GM18520 (cell line): Measurements from ENCODE around the gene NSL1.

Experiments
- ATAC-seq: cut with Tn5 transposase; IDR thresholded peaks from one replicate; pipeline ENCODE4 v1.9.1; 2021; ENCODE audit not compliant: unreplicated experiment

NSL1 gene

DNA sequence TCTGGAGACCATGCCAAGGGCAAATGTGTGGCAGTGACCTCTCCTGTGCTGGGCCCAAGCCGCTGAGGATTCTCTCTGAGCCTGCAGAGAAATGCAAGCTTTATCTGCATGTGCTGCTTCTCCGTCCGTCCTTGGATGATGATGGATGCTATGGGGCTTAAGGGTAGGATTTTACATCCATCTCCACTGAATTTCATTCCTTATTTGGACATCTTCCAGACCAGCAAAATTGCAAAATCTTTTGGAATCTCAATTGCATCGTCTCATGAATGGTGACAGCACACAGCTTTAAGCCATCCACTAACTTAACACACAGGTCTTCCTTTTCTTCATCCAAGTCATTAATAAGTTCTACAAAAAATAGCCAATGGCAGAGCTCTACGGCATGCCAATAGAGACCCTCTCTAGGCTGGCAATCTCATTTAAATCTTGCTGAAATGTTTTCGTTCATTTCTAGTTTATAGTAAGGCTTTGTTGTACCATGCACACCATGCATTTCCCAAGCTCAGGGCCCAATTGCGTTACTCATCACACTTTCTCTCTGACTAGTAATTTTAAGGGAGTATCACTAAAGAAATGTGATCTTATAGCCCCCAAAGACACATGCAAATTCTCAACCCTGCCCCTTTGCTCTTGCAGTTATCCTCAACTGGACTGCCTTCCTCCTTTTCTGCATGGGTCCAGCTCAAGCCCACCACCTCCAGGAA is 103.1 kb downstream of the NSL1 start:
- ATAC-seq, result no peak

DNA sequence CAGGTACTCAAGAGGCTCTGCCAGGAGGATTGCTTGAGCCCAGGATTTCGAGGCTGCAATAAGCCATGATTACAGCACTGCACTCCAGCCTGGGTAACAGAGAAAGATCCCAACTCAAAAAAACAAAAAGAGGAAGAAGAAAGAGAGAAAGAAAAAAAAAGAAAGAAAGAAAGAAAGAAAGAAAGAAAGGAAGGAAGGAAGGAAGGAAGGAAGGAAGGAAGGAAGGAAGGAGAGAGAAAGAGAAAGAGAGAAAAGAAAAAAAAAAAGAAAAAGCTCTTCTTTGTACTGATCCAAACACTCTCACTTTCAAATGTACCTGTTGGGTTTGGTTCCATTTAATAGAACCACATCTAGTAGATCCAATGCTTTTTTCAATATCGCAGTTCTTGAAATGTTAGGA is 103.8 kb downstream of the NSL1 start:
- no peak for ATAC-seq

DNA sequence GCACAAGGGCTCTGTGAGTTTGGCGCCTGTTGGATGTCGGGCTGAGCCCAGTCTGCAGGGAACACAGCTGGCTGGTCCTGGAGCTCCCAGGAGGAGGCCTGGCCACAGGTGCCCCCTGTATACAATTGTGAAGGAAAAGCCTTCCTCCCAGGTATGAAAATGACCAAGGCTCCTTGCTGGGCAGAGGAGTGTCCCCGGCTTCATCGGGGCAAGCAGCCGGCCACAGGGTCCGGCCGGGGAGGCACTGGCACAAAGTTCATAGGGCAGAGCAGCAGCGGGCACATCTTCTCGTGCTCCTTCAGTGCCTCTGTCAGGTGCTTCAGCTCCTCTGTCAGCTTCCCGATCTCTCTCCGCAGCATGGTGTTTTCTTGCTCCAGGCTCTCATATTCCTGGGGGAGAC is 105.0 kb downstream of the NSL1 start:
- no peak for ATAC-seq

DNA sequence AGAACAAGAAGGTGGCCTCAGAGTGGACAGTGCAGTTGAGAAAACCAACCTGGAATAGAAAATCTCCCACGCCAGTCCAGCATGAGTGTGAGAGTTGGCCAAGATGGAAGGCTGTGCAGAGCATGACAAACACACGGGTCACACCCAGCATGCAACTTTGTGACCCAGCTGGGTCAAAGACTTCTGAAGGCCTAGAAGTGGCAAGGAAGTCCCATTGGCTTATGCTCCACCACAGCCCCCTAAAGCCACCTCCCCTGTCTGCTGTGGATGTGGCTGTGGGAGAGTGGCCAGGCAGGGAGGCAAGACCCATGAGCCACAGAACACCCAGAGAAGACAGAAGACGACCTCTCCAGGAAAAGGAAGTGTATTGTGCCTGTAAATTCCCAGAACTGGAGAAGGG is 105.5 kb downstream of the NSL1 start:
- ATAC-seq, result no peak

DNA sequence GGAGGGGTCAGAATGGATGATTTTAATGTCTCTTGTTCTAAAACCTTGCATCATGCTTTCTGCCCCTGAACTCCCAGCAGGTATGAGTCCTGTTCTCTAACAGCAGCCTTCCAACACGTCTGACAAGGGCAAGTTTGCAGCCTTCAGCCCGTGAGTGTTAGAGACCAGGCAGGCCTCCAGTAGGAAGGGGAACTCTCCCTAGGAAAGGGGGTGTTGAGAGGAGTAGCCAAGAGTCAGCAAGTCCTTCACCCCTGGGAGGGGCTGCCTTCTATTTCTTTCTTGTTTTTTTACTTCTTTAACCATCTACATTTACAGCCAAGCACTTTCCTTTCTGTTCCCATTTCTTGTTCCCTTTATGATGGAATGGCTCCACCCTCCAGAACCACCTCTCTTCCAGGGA is 106.1 kb downstream of the NSL1 start:
- ATAC-seq, result no peak

DNA sequence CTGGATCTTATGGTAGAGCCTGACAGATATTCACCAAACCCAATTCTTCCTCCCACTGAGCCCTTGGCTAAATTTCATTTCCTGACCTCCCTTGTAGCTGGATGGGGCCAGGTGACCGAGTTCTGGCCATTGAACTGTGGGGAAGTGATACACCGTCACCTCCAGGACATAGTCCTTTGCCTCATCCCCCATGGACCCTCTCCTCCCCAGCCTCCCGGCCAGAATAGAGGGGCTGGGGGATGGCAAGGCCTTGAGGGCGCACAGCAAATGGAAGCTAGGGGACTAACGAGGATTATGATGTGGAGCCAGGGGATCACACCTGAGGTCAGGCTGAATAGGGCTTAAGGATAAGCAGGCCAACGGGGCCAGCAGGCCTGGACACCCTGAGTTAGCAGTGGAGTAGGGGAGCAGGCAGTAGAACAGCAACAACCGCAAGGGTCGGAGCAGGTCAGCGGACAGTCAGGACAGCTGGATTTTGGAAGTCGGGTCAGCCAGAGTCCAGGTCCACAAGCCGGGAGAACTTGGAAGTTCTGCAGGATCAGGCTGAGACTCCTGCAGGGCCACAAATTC is 107.0 kb downstream of the NSL1 start:
- ATAC-seq, result no peak

DNA sequence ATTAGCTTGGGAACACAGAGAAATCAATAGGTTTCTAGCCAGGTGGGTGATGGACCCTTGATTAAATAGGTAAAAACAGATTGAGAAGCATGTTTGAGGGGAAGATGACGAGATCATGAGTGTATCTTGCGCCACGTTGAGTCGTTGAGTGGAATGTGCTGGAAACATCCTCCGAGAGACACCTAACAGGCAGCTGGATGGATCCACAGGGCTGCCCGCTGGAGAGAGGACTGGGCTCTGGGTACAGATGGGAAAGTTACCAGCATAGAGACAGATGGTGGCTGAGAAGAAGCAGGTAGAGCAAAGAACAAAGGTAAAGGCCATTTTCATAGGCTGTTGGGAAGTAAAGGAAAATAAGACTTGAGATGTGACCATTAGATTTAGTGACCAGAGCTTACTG is 107.5 kb downstream of the NSL1 start:
- ATAC-seq, result no peak

DNA sequence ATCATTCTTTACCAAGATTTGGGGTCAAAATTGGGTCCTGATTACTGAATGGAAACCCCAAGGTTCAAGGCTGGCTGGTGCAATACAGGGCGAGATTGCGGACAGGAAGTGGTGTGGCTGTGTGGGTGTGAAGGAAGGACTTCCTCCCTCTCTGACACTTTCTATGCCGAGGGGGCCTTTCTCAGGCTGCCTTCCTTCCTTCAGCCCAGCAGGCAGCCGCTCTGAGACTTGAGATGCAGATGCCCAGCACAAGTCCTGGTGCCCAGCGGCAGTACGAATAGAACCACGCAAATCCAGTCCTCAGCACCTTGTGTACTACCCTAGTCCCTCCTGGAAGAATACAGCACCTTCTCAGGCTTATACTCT is 108.2 kb downstream of the NSL1 start:
- ATAC-seq, result peak; percentile 57

DNA sequence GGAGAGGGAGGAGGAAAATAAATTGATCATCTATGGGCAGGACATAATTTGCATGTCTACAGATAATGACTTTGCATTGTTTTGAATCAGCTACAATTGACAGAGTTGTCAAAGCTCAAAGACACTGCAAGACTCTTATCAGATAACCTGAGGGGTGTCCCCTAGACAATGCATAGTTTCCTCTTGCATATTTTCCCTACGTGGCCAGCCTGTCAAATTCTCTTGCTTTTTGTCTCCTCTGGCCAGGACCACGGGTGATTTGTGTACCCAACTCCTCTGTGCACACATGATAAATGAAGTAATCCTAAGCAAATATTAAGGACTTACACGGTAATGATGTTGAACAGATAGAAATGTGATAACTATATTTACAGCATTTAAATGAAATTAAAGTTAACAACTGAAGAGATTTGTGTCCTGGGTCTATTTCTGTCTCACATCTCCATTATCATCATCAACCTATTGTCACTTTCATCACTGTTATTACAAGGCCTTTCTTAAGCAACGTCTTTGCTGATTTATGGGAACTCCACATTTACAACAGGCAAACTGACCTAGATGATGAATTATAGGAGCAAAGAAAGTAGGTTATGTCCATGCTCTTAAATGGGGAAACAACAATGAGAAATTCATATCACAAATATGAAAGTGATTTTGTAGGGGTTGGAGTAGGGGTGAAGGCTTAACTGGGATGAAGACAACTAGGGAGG is 110.7 kb downstream of the NSL1 start:
- ATAC-seq, result no peak

DNA sequence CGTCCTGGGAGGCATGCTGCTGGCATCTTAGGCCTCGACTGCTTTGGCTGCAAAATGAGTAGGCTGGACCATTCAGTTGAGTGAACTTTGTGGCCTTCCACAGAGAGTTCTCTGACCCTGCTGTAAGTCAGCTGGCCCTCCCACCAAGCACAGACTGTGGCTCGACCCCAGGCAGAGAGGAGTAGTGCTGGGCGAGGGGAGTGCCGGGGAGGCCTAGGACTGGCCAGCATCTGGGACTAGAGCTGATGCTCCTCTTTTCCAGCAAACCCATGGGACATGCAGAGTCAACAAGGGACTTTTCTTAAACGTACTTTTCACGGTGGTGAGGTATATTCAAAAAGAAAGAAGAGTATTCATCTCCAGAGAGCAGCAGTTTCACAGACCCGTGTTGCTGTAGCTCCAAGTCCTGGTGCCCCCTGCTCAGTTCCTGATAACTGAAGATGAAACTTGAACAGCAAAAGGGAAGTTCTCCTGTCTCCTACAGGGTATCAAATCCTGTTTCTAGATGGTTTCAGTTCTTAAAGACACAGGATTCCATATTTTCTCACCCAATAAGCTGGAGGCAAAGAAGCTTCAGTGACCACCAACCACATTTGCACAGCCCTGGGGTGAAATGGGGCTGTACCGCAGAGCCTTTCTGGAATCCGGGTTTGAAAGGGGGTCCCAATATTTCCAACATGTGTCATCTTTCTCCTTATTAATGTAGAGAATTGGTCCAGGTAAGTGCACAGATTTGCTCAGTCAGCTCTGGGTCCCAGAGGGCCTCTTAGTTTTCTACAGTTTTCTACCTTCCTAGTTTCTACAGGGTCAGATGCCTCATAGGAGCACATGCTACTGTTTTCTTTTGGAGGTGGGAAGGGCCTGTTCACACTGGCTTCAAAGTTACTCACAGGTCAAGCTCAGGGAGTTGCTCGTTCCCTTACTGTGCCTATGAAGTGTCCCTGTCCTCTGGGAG is 112.8 kb downstream of the NSL1 start:
- peak; percentile 38 for ATAC-seq

DNA sequence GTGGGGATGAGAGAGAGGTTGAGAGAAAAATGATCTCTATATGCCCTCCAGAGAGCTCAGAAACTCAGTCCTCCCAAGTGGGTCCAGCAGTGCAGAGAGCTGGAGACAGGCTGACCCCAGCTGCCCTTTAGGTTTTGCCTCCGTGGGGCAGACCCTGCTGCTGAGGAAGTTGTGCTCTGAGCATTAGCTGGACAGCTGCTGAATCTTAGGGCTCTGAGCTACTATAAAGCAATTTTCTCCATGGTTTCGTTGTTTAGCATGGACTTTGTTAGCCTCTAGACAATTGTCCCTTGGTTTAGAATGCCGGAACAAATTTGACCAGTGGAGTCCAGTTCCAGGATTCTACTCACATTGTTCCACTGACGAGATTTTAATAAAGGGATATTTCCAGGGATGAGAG is 114.0 kb downstream of the NSL1 start:
- ATAC-seq, result no peak

DNA sequence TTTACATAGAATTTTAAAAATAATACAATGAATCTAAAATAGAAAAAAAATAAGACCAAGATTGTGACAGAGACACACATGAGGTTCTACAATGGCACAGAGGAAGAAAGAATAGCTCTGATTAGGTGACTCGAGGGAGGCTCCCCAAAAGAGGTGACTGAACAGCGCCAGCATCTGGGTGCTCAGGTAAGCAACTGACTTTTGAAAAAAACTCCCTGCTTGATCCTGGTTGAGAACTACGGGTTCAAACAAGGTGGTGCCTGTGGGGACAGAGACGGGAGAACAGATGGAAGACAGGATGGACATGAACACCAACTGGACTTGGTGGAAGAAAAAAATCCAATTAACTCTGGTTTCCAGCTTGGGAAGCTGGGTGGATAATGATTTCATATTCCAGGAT is 114.4 kb downstream of the NSL1 start:
- ATAC-seq, result no peak
